Esophagus muscularis mucosa (tissue), 4 donors: ENCODE results near the gene RNF25. TPM values are rescaled to one million over a fixed set of nuclear protein-coding genes. Genes with fewer than 3 reads are reported as not detected.

Experiments
- DNase-seq: peaks from one replicate; pipeline ENCODE4 v3.0.0-alpha.2; 2017; ENCODE audit errors: extremely low spot score
- H3K27ac ChIP-seq, 4 donors: fragments of 200-600 bp; sonication (generic); replicated peaks in 1 of 4; 1 replicate in 3 of 4; 2 replicates in 1 of 4; pipeline ENCODE4 v1.5.1; 2016 to 2019; ENCODE audit warnings: mild to moderate bottlenecking in 1 of 4
- H3K27me3 ChIP-seq, 4 donors: fragments of 200-600 bp; sonication (generic); one replicate each; pipeline versions ENCODE4 v1.5.1 to v1.6.0; 2016 to 2019
- H3K36me3 ChIP-seq, 4 donors: fragments of 200-600 bp; sonication (generic); one replicate each; pipeline ENCODE4 v1.5.1; 2016 to 2019
- H3K4me1 ChIP-seq, 4 donors: fragments of 200-600 bp; sonication (generic); one replicate each; pipeline ENCODE4 v1.5.1; 2016 to 2019
- H3K4me3 ChIP-seq, 4 donors: fragments of 200-600 bp; sonication (generic); 1 replicate in 2 of 4; 2 replicates in 2 of 4; pipeline ENCODE4 v1.5.1; 2016 to 2019; ENCODE audit warnings: mild to moderate bottlenecking in 4 of 4, moderate library complexity in 1 of 4
- H3K9me3 ChIP-seq, 4 donors: fragments of 200-600 bp; sonication (generic); 1 replicate in 3 of 4; 2 replicates in 1 of 4; pipeline ENCODE4 v1.5.1; 2016 to 2019
- CTCF ChIP-seq, 3 experiments: fragments of 200-600 bp in 2 of 3; fragments of 450-650 bp in 1 of 3; sonication (generic) in 2 of 3; IDR thresholded peaks; one replicate each; pipeline ENCODE4 v1.5.1; 2017 to 2019; ENCODE audit warnings: antibody characterized with exemption in 3 of 3, mild to moderate bottlenecking in 2 of 3, moderate library complexity in 1 of 3
- EP300 ChIP-seq: sonication (generic); formaldehyde crosslinking; IDR thresholded peaks from one replicate; pipeline ENCODE4 v1.6.1; 2017; ENCODE audit warnings: antibody characterized with exemption
- POLR2A ChIP-seq: fragments of 450-650 bp; IDR thresholded peaks from one replicate; pipeline ENCODE4 v1.6.1; 2017; ENCODE audit warnings: antibody characterized with exemption, moderate library complexity, mild to moderate bottlenecking, low read depth
- POLR2AphosphoS5 ChIP-seq, 2 donors: sonication (generic); formaldehyde crosslinking; IDR thresholded peaks; one replicate each; pipeline ENCODE4 v1.6.1; 2017; ENCODE audit warnings: antibody characterized with exemption in 2 of 2
- whole genome bisulfite sequencing: methylation state at CpG from one replicate; pipeline ENCODE4 v1.1.5; 2018; 5-methylcytosine and 5-hydroxymethylcytosine counted together
- intact Hi-C: fragments of 100-400 bp; cut with DNase I; formaldehyde crosslinking; loops from one replicate; pipeline ENCODE4 v1.15.1; 2023
- total RNA-seq, 4 donors: library from RNA; depleted of rRNA; stranded (reverse); fragments of >200 nt; gene quantifications; one replicate each; pipeline versions ENCODE4 v1.1.0 to v1.2.1, GENCODE V29; 2016

The RNF25 gene
- total RNA-seq, 4 donors from 2014 or later, result 16.6 to 27.5 (median 21.1) TPM

- TF ChIP-seq POLR2AphosphoS5 (IDR thresholded peaks at IDR 0.05) (no peak), CTCF (IDR thresholded peaks at IDR 0.05) (no peak), POLR2A (no peak), EP300 (no peak)
- no peak overlapping the region for H3K27ac ChIP-seq
- intact Hi-C loops, result loop anchor here (5.0 kb wide), 2 partner anchors 66 to 81 kb away; partner anchors contain the start of genes CNOT9 and USP37
- H3K27me3 ChIP-seq, result no peaks in the 10 kb centered on the region
- 87% methylated on average over 4 of the region's 11 CpGs for WGBS
- no peaks in the 10 kb centered on the region for H3K9me3 ChIP-seq
- H3K4me3 ChIP-seq, result no peak overlapping the region
- H3K36me3 ChIP-seq, result peaks cover 76 to 100% (median 96%) of the 10 kb centered on the region in 4 donors
- DNase-seq, result no peak
- H3K4me1 ChIP-seq, result peaks cover 0 to 5% (median 0%) of the 10 kb centered on the region in 4 donors
Measured at GRCh38 chr2:218648787-218649100, 23.1 kb downstream of the RNF25 start.

GRCh38 chr2:218648088-218648786 is 23.6 kb downstream of the RNF25 start:
- TF ChIP-seq EP300, result no peak
- peak; percentile 73 to 93 (median 75) for TF ChIP-seq CTCF (IDR thresholded peaks at IDR 0.05)
- TF ChIP-seq POLR2AphosphoS5 (IDR thresholded peaks at IDR 0.05), result peak; percentile 41 to 46
- TF ChIP-seq POLR2A, result no peak
- intact Hi-C loops, result loop anchor here (5.0 kb wide), 2 partner anchors 66 to 81 kb away; partner anchors contain the start of genes CNOT9 and USP37
- DNase-seq, result no peak
- Histone ChIP-seq H3K36me3 (peaks cover 80 to 100% (median 96%) of the 10 kb centered on the region in 4 donors), H3K4me3 (no peak overlapping the region), H3K4me1 (peaks cover 0 to 5% (median 0%) of the 10 kb centered on the region in 4 donors), H3K27me3 (no peaks in the 10 kb centered on the region), H3K9me3 (no peaks in the 10 kb centered on the region), H3K27ac (no peak overlapping the region)
- 62% methylated on average over 9 of the region's 9 CpGs for WGBS

GRCh38 chr2:218645126-218645525 is 26.7 kb downstream of the RNF25 start:
- H3K4me3 ChIP-seq, result no peak overlapping the region
- no peaks in the 10 kb centered on the region for H3K27me3 ChIP-seq
- WGBS, result 83% methylated on average over 1 of the region's 1 CpG
- no peak overlapping the region for H3K27ac ChIP-seq
- intact Hi-C loops, result loop anchor here (5.0 kb wide), 2 partner anchors 63 to 78 kb away; partner anchors contain the start of genes CNOT9 and USP37
- DNase-seq, result no peak
- H3K9me3 ChIP-seq, result no peaks in the 10 kb centered on the region
- no peak for TF ChIP-seq POLR2A
- TF ChIP-seq EP300, result no peak
- TF ChIP-seq POLR2AphosphoS5 (IDR thresholded peaks at IDR 0.05), result no peak
- no peak for TF ChIP-seq CTCF (IDR thresholded peaks at IDR 0.05)
- H3K36me3 ChIP-seq, result peaks cover 79 to 100% (median 95%) of the 10 kb centered on the region in 4 donors
- peaks cover 0 to 5% (median 0%) of the 10 kb centered on the region in 4 donors for H3K4me1 ChIP-seq

GRCh38 chr2:218644721-218645120 is 27.1 kb downstream of the RNF25 start:
- WGBS, result 69% methylated on average over 5 of the region's 11 CpGs

More at GRCh38 chr2:218644721-218645120, 27.1 kb downstream of the RNF25 start:
- no peak for TF ChIP-seq POLR2A
- no peak for TF ChIP-seq POLR2AphosphoS5 (IDR thresholded peaks at IDR 0.05)
- no peak for TF ChIP-seq CTCF (IDR thresholded peaks at IDR 0.05)
- no peak for TF ChIP-seq EP300
- DNase-seq, result no peak
- peaks cover 0 to 5% (median 0%) of the 10 kb centered on the region in 4 donors for H3K4me1 ChIP-seq
- H3K9me3 ChIP-seq, result no peaks in the 10 kb centered on the region
- intact Hi-C loops, result loop anchor here (5.0 kb wide), 2 partner anchors 62 to 77 kb away; partner anchors contain the start of genes CNOT9 and USP37
- H3K27ac ChIP-seq, result no peak overlapping the region
- H3K27me3 ChIP-seq, result no peaks in the 10 kb centered on the region
- peaks cover 77 to 99% (median 94%) of the 10 kb centered on the region in 4 donors for H3K36me3 ChIP-seq
- H3K4me3 ChIP-seq, result no peak overlapping the region
